ENCODE results near the gene SCYGR2.

The SCYGR2 gene

DNA sequence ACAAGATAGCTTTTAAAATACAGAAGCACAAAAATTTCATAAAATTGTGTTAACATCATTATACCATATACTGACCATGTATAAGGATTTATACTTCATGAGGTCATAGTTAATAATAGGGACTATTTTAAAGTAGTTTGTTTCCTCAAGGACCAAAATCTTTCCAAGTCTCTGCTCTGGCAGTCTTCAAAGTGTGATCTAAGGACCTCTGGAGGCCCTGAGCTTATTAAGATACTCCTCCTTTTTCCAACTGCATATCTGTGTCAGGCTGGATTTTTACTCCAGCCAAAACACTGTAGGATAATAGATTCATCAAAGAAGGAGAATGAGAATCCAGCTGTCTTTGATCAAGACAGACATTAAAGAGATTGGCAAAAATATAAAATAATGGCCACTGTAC is 1.7 kb upstream of the SCYGR2 start:
- peaks cover 29% of the 10 kb centered on the region for H3K27me3 Mint-ChIP-seq

GRCh38 chr2:227597998-227598397 is 695 bp upstream of the SCYGR2 start:
- H3K4me1 Mint-ChIP-seq = peaks cover 5% of the 10 kb centered on the region
- peaks cover 29% of the 10 kb centered on the region for H3K27me3 Mint-ChIP-seq
- no peak overlapping the region for H3K4me3 Mint-ChIP-seq
- CTCF ChIA-PET = no interaction called here
- no peak overlapping the region for H3K27ac Mint-ChIP-seq
- H3K36me3 Mint-ChIP-seq = no peaks in the 10 kb centered on the region
- H3K9me3 Mint-ChIP-seq = no peaks in the 10 kb centered on the region
- no peak for DNase-seq

More for the DNA sequence above, 1.7 kb upstream of the SCYGR2 start:
- peaks cover 11% of the 10 kb centered on the region for H3K4me1 Mint-ChIP-seq
- no peak overlapping the region for H3K27ac Mint-ChIP-seq
- CTCF ChIA-PET = interaction anchor here (1.1 kb wide), 1 partner anchor 9 kb away, joined by 3 read pairs; no protein-coding TSS in a partner anchor
- H3K4me3 Mint-ChIP-seq = no peak overlapping the region
- DNase-seq = no peak
- no peaks in the 10 kb centered on the region for H3K36me3 Mint-ChIP-seq
- no peaks in the 10 kb centered on the region for H3K9me3 Mint-ChIP-seq

- H3K4me1 Mint-ChIP-seq = no peaks in the 10 kb centered on the region
- CTCF ChIA-PET = interaction anchor here (0.7 kb wide), 1 partner anchor 1274 kb away, joined by 3 read pairs; no protein-coding TSS in a partner anchor
- H3K4me3 Mint-ChIP-seq = no peak overlapping the region
- no peaks in the 10 kb centered on the region for H3K36me3 Mint-ChIP-seq
- H3K9me3 Mint-ChIP-seq = no peaks in the 10 kb centered on the region
- H3K27ac Mint-ChIP-seq = no peak overlapping the region
- DNase-seq = no peak
- H3K27me3 Mint-ChIP-seq = peaks cover 34% of the 10 kb centered on the region
These were observed 3.7 kb downstream of the SCYGR2 start for GRCh38 chr2:227602358-227602757.

- DNase-seq = no peak
- CTCF ChIA-PET = interaction anchor here (1.3 kb wide), 1 partner anchor 9 kb away, joined by 3 read pairs; no protein-coding TSS in a partner anchor
- no peaks in the 10 kb centered on the region for H3K9me3 Mint-ChIP-seq
- no peak overlapping the region for H3K4me3 Mint-ChIP-seq
- H3K27ac Mint-ChIP-seq = no peak overlapping the region
- no peaks in the 10 kb centered on the region for H3K36me3 Mint-ChIP-seq
- peaks cover 45% of the 10 kb centered on the region for H3K27me3 Mint-ChIP-seq
- H3K4me1 Mint-ChIP-seq = peaks cover 4% of the 10 kb centered on the region
These were observed 7.8 kb downstream of the SCYGR2 start for GRCh38 chr2:227606476-227606875.

- H3K4me3 Mint-ChIP-seq = no peak overlapping the region
- H3K27ac Mint-ChIP-seq = no peak overlapping the region
- CTCF ChIA-PET = interaction anchor here (0.6 kb wide), 1 partner anchor 11 kb away, joined by 4 read pairs; no protein-coding TSS in a partner anchor
These were observed 9.2 kb downstream of the SCYGR2 start for GRCh38 chr2:227607941-227608340.

GRCh38 chr2:227608561-227609338 is 10.1 kb downstream of the SCYGR2 start:
- no peak for DNase-seq
- CTCF ChIA-PET = interaction anchor here (0.6 kb wide), 1 partner anchor 10 kb away, joined by 4 read pairs; no protein-coding TSS in a partner anchor
- no peaks in the 10 kb centered on the region for H3K36me3 Mint-ChIP-seq
- peaks cover 49% of the 10 kb centered on the region for H3K27me3 Mint-ChIP-seq
- peaks cover 4% of the 10 kb centered on the region for H3K4me1 Mint-ChIP-seq
- no peak overlapping the region for H3K27ac Mint-ChIP-seq
- H3K9me3 Mint-ChIP-seq = no peaks in the 10 kb centered on the region
- H3K4me3 Mint-ChIP-seq = no peak overlapping the region

More at GRCh38 chr2:227607941-227608340, 9.2 kb downstream of the SCYGR2 start:
- Mint-ChIP-seq H3K9me3 (no peaks in the 10 kb centered on the region), H3K4me1 (peaks cover 4% of the 10 kb centered on the region), H3K27me3 (peaks cover 49% of the 10 kb centered on the region), H3K36me3 (no peaks in the 10 kb centered on the region)
- no peak for DNase-seq

GRCh38 chr2:227610123-227610522 is 11.4 kb downstream of the SCYGR2 start:
- H3K4me1 Mint-ChIP-seq = peaks cover 4% of the 10 kb centered on the region
- no peaks in the 10 kb centered on the region for H3K9me3 Mint-ChIP-seq
- no peak overlapping the region for H3K27ac Mint-ChIP-seq
- H3K4me3 Mint-ChIP-seq = no peak overlapping the region
- H3K36me3 Mint-ChIP-seq = no peaks in the 10 kb centered on the region
- no peak for DNase-seq
- CTCF ChIA-PET = no interaction called here
- H3K27me3 Mint-ChIP-seq = peaks cover 46% of the 10 kb centered on the region

GRCh38 chr2:227612546-227613271 is 14.0 kb downstream of the SCYGR2 start:
- no peak for DNase-seq
- H3K9me3 Mint-ChIP-seq = no peaks in the 10 kb centered on the region
- H3K4me3 Mint-ChIP-seq = no peak overlapping the region
- H3K27ac Mint-ChIP-seq = no peak overlapping the region
- CTCF ChIA-PET = no interaction called here
- H3K36me3 Mint-ChIP-seq = no peaks in the 10 kb centered on the region
- H3K4me1 Mint-ChIP-seq = peaks cover 4% of the 10 kb centered on the region
- peaks cover 33% of the 10 kb centered on the region for H3K27me3 Mint-ChIP-seq

DNA sequence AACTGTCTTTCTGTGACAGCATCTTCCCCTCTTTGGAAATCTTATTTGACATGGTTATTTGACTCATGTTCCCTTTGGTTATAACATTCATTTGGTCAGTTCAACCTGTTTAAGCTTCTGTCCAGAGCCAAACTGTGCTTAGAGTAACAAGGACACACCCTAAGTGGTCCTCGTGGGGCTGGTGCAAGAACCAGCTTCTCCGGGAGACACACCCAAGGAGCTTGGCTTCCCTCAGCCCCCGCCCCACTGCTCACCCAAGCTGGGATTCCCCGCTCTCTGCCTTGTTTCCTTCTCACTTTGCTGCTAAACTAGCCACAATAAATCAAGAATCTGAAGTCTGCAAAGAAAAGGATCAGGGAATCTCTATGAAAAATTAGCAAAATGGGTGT is 14.6 kb downstream of the SCYGR2 start:
- H3K27ac Mint-ChIP-seq = no peak overlapping the region
- H3K36me3 Mint-ChIP-seq = no peaks in the 10 kb centered on the region
- H3K4me1 Mint-ChIP-seq = peaks cover 4% of the 10 kb centered on the region
- no peak for DNase-seq
- H3K9me3 Mint-ChIP-seq = no peaks in the 10 kb centered on the region
- peaks cover 27% of the 10 kb centered on the region for H3K27me3 Mint-ChIP-seq
- no peak overlapping the region for H3K4me3 Mint-ChIP-seq
- CTCF ChIA-PET = no interaction called here

DNA sequence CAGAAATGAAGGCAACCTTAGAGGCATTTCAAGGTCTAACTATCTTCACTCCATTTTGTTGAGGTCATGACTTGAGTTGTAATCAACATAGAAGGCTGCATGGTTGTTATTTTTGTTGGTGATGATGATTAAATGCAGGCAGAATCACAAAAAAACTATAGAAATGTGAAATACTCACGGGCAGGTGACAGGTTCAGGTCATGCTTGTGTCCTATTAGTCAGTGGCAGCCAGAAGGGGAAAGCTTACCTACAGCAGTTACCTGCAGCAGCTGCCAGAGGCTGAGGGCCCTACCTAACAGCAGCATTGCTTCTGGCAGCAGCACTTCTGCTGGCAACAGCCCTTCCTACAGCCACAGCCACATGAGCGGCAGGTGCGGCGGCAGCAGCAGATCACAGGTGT is 15.6 kb downstream of the SCYGR2 start:
- H3K27ac Mint-ChIP-seq = no peak overlapping the region
- CTCF ChIA-PET = no interaction called here
- DNase-seq = no peak
- no peaks in the 10 kb centered on the region for H3K9me3 Mint-ChIP-seq
- no peak overlapping the region for H3K4me3 Mint-ChIP-seq
- peaks cover 4% of the 10 kb centered on the region for H3K4me1 Mint-ChIP-seq
- H3K36me3 Mint-ChIP-seq = no peaks in the 10 kb centered on the region
- H3K27me3 Mint-ChIP-seq = peaks cover 17% of the 10 kb centered on the region

DNA sequence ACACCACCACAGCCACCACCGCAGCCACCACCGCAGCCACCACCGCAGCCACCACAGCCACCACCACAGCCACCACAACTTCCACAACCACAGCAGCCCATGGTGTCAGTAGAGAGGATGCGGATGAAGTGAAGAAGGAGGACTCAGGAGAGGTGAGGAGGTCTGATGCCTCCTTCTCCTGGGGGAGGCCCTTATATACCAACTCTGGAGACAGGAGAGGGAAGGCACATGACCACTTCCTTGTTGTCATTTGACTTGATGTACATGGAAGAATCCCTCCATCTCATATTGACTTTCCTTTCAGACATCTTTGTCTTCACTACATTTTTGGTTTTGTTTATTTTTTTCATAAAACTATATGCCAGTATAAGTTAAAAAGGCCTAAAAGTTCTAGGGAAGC is 16.0 kb downstream of the SCYGR2 start, which contains the start of gene SCYGR3:
Gene SCYGR3, minus strand, starts transcription at position 101 of the 400 bp plus-strand sequence. Its CDS starts 0 bp downstream, at position 101.
- Mint-ChIP-seq H3K27ac (no peak within 1 kb of the TSS), H3K27me3 (peaks cover 13% of the 10 kb centered on the region), H3K9me3 (no peaks in the 10 kb centered on the region), H3K4me3 (no peak within 1 kb of the TSS), H3K4me1 (peaks cover 4% of the 10 kb centered on the region), H3K36me3 (no peaks in the 10 kb centered on the region)
- DNase-seq = no peak
- CTCF ChIA-PET = no interaction called here

DNA sequence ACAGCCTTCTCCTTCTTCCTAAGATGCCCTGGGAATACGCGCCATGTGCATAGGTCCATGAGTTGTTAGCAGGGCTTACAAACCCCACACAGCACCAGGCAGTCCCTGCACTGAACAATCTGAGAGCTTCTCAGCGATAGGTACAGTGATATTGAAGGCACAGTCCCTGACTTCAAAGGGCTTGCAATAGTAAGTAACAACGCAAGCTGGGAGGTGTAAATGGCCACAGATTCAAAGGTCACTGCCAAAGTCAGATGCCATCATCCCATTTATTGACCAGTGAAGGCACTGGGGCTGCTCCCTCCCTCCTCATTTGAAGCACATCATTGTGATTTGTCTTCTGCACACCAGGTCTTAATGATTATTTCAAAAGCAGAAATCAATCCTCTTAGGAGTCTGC is 16.5 kb downstream of the SCYGR2 start:
- no peak overlapping the region for H3K4me3 Mint-ChIP-seq
- no peaks in the 10 kb centered on the region for H3K36me3 Mint-ChIP-seq
- DNase-seq = no peak
- CTCF ChIA-PET = no interaction called here
- H3K4me1 Mint-ChIP-seq = peaks cover 1% of the 10 kb centered on the region
- H3K27me3 Mint-ChIP-seq = peaks cover 10% of the 10 kb centered on the region
- no peak overlapping the region for H3K27ac Mint-ChIP-seq
- no peaks in the 10 kb centered on the region for H3K9me3 Mint-ChIP-seq

GRCh38 chr2:227615906-227616305 is 17.2 kb downstream of the SCYGR2 start:
- Mint-ChIP-seq H3K9me3 (no peaks in the 10 kb centered on the region), H3K36me3 (no peaks in the 10 kb centered on the region), H3K27ac (no peak overlapping the region), H3K27me3 (peaks cover 9% of the 10 kb centered on the region), H3K4me1 (no peaks in the 10 kb centered on the region), H3K4me3 (no peak overlapping the region)
- no peak for DNase-seq
- CTCF ChIA-PET = no interaction called here

- CTCF ChIA-PET = no interaction called here
- Mint-ChIP-seq H3K9me3 (no peaks in the 10 kb centered on the region), H3K27ac (no peak overlapping the region), H3K4me1 (no peaks in the 10 kb centered on the region), H3K4me3 (no peak overlapping the region), H3K36me3 (no peaks in the 10 kb centered on the region), H3K27me3 (peaks cover 10% of the 10 kb centered on the region)
- DNase-seq = no peak
These were observed 17.9 kb downstream of the SCYGR2 start for GRCh38 chr2:227616631-227617030.
